ENCODE measurements around the gene PAPPA. TPM values are rescaled to one million over a fixed set of nuclear protein-coding genes. Genes with fewer than 3 reads are reported as not detected.

PAPPA gene, protein sequence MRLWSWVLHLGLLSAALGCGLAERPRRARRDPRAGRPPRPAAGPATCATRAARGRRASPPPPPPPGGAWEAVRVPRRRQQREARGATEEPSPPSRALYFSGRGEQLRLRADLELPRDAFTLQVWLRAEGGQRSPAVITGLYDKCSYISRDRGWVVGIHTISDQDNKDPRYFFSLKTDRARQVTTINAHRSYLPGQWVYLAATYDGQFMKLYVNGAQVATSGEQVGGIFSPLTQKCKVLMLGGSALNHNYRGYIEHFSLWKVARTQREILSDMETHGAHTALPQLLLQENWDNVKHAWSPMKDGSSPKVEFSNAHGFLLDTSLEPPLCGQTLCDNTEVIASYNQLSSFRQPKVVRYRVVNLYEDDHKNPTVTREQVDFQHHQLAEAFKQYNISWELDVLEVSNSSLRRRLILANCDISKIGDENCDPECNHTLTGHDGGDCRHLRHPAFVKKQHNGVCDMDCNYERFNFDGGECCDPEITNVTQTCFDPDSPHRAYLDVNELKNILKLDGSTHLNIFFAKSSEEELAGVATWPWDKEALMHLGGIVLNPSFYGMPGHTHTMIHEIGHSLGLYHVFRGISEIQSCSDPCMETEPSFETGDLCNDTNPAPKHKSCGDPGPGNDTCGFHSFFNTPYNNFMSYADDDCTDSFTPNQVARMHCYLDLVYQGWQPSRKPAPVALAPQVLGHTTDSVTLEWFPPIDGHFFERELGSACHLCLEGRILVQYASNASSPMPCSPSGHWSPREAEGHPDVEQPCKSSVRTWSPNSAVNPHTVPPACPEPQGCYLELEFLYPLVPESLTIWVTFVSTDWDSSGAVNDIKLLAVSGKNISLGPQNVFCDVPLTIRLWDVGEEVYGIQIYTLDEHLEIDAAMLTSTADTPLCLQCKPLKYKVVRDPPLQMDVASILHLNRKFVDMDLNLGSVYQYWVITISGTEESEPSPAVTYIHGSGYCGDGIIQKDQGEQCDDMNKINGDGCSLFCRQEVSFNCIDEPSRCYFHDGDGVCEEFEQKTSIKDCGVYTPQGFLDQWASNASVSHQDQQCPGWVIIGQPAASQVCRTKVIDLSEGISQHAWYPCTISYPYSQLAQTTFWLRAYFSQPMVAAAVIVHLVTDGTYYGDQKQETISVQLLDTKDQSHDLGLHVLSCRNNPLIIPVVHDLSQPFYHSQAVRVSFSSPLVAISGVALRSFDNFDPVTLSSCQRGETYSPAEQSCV (N-terminal part only)
- 23.2 and 79.6 TPM in 2 replicates for total RNA-seq

DNA sequence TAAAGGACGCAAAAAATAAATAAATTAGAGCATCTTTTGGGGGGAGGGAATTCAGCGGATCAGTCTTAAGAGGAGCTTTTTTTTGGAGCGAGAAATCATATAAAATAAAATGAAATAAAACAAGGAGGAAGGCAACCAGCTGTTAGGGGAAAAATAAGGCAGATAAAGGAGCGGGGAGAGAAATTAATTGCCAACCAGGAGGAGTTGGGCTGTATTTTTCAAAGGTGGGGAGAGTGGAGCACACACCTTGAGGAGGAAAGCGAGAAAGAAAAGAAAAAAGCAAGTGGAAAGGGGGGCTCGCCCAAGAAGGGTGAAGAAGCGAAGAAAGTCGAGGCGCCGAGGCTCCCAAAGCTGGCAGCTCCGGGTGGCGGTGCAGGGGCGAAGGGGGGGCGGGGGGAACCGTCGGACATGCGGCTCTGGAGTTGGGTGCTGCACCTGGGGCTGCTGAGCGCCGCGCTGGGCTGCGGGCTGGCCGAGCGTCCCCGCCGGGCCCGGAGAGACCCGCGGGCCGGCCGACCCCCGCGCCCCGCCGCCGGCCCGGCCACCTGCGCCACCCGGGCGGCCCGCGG is at the start of gene PAPPA:
TSS of gene PAPPA (plus strand) at position 27 of the 569 bp plus-strand sequence. CDS start at position 409, 382 bp downstream.

